GM12878 (cell line): ENCODE measurements around the gene IFNB1. TPM values are rescaled to one million over a fixed set of nuclear protein-coding genes. Genes with fewer than 3 reads are reported as not detected.

Source experiments
- ATAC-seq: fragments of 200-7000 bp; cut with Tn5 transposase; 3 replicates; pipeline ENCODE4 v1.9.1; 2020; ENCODE audit warnings: mild to moderate bottlenecking, moderate library complexity
- BruUV-seq: library from RNA; stranded (reverse); fragments of 400-500 nt; replicated peaks from 2 replicates; lab custom pipeline; 2021; lab: Mats Ljungman, UMichigan
- CTCF ChIA-PET: fragments of 300-600 bp; sonication (Branson Sonifier 250); formaldehyde crosslinking; extraction: SDS; loops from one replicate; lab custom pipeline; 2021; ENCODE audit warnings: inconsistent platforms; lab: Yijun Ruan, JAX
- POLR2A ChIA-PET: fragments of 350-600 bp; formaldehyde crosslinking; extraction: SDS; loops from one replicate; lab custom pipeline; 2021; ENCODE audit warnings: inconsistent platforms; lab: Charles Lee
- RAD21 ChIA-PET: fragments of 300-600 bp; sonication (Branson Sonifier 250); formaldehyde crosslinking; loops from one replicate; lab custom pipeline; 2023; ENCODE audit warnings: antibody characterized with exemption; ENCODE audit not compliant: unreplicated experiment; lab: Charles Lee
- SMC1A ChIA-PET: fragments of 300-600 bp; sonication (Branson Sonifier 250); formaldehyde crosslinking; loops from one replicate; lab custom pipeline; 2023; ENCODE audit not compliant: unreplicated experiment, uncharacterized antibody; lab: Charles Lee
- DNase-seq: peaks from one replicate; pipeline ENCODE4 v3.0.0-alpha.2; 2011; ENCODE audit warnings: low read depth, low spot score
- FAIRE-seq: peaks from 3 replicates; lab custom pipeline; 2011; peaks lifted over from hg19 to GRCh38; lab: Jason Lieb, UNC
- H2AFZ ChIP-seq: 2 replicates; pipeline ENCODE4 v1.6.0; 2011; ENCODE audit warnings: low read depth, low read length, control low read depth; ENCODE audit not compliant: control insufficient read depth
- H3K27ac ChIP-seq: 2 replicates; pipeline ENCODE4 v1.5.1; 2011; ENCODE audit warnings: control low read depth; ENCODE audit not compliant: control insufficient read depth, insufficient read depth
- H3K27me3 ChIP-seq, 2 experiments: replicated peaks in 1 of 2; 2 replicates each; pipeline versions ENCODE4 v1.6.0 to v1.6.1; 2011; ENCODE audit warnings: low read length in 1 of 2; ENCODE audit not compliant: control insufficient read depth in 2 of 2, insufficient read depth in 2 of 2
- H3K36me3 ChIP-seq, 2 experiments: 2 replicates each; pipeline ENCODE4 v1.5.1; 2011; ENCODE audit warnings: low read length in 1 of 2; ENCODE audit not compliant: control insufficient read depth in 2 of 2, insufficient read depth in 2 of 2
- H3K4me1 ChIP-seq: 2 replicates; pipeline ENCODE4 v1.6.1; 2011; ENCODE audit warnings: mild to moderate bottlenecking, low read length, moderate library complexity, mixed read lengths; ENCODE audit not compliant: control insufficient read depth, insufficient read depth
- H3K4me2 ChIP-seq: 2 replicates; pipeline ENCODE4 v1.6.0; 2011; ENCODE audit warnings: control low read depth; ENCODE audit not compliant: control insufficient read depth, insufficient read depth
- H3K4me3 ChIP-seq: fragments of 200-600 bp; sonication (generic); 2 replicates; pipeline ENCODE4 v1.5.1; 2016
- H3K79me2 ChIP-seq: 2 replicates; pipeline ENCODE4 v1.6.0; 2011; ENCODE audit warnings: low read length; ENCODE audit not compliant: control insufficient read depth, insufficient read depth
- H3K9ac ChIP-seq: 2 replicates; pipeline ENCODE4 v1.8.0; 2011; ENCODE audit warnings: low read length, control low read depth, mixed read lengths; ENCODE audit not compliant: control insufficient read depth, insufficient read depth
- H3K9me3 ChIP-seq: replicated peaks from 3 replicates; pipeline ENCODE4 v1.5.1; 2011; ENCODE audit warnings: mild to moderate bottlenecking, low read length; ENCODE audit not compliant: control insufficient read depth, insufficient read depth
- H4K20me1 ChIP-seq: 2 replicates; pipeline ENCODE4 v1.6.0; 2011; ENCODE audit not compliant: control insufficient read depth, insufficient read depth
- ATF7 ChIP-seq: fragments of 450-650 bp; IDR thresholded peaks from 2 replicates; pipeline ENCODE4 v1.6.1; 2016; ENCODE audit warnings: low read depth, mild to moderate bottlenecking
- CBX3 ChIP-seq: fragments of 200-600 bp; sonication (generic); IDR thresholded peaks from 2 replicates; pipeline ENCODE4 v1.6.1; 2016; ENCODE audit warnings: low read depth, borderline replicate concordance
- CEBPB ChIP-seq, 2 experiments: fragments of 150-350 bp in 1 of 2; IDR thresholded peaks; 2 replicates each; pipeline ENCODE4 v1.6.1; 2012 to 2014; ENCODE audit warnings: low read depth in 2 of 2, low read length in 2 of 2, borderline replicate concordance in 1 of 2, inconsistent platforms in 1 of 2
- CTCF ChIP-seq, 3 experiments: IDR thresholded peaks in 2 of 3; conservative IDR thresholded peaks in 1 of 3; 2 replicates each; pipeline ENCODE4 v1.5.1; 2011; ENCODE audit warnings: low read depth in 3 of 3, low read length in 3 of 3, mild to moderate bottlenecking in 3 of 3, control low read depth in 2 of 3, moderate library complexity in 2 of 3, inconsistent platforms in 1 of 3, mixed read lengths in 1 of 3; ENCODE audit not compliant: control insufficient read depth in 2 of 3, insufficient read depth in 1 of 3; ENCODE audit errors: extremely low read depth in 1 of 3
- CUX1 ChIP-seq: IDR thresholded peaks from 2 replicates; pipeline ENCODE4 v1.6.1; 2012; ENCODE audit warnings: improper control_type of control experiment, low read depth, low read length; ENCODE audit not compliant: insufficient replicate concordance
- HDGF ChIP-seq: fragments of 450-650 bp; IDR thresholded peaks from 2 replicates; pipeline ENCODE4 v1.6.1; 2016; ENCODE audit warnings: antibody characterized with exemption
- PBX3 ChIP-seq: IDR thresholded peaks from 2 replicates; pipeline ENCODE4 v1.6.1; 2011; ENCODE audit warnings: mild to moderate bottlenecking, low read depth, low read length, moderate library complexity; ENCODE audit not compliant: insufficient replicate concordance
- PKNOX1 ChIP-seq: fragments of 450-650 bp; IDR thresholded peaks from 2 replicates; pipeline ENCODE4 v1.6.1; 2016; ENCODE audit warnings: mild to moderate bottlenecking
- SIN3A ChIP-seq: IDR thresholded peaks from 2 replicates; pipeline ENCODE4 v1.6.1; 2012; ENCODE audit warnings: low read depth, low read length, improper control_type of control experiment
- SMC3 ChIP-seq: IDR thresholded peaks from 2 replicates; pipeline ENCODE4 v1.6.1; 2011; ENCODE audit warnings: low read length, improper control_type of control experiment, borderline replicate concordance
- TAF1 ChIP-seq: IDR thresholded peaks from 2 replicates; pipeline ENCODE4 v1.6.1; 2011; ENCODE audit warnings: mild to moderate bottlenecking, low read depth, low read length, borderline replicate concordance
- WGBS: methylation state at CpG from one replicate; pipeline ENCODE4 v1.1.6; 2016; ENCODE audit warnings: low lambda C conversion rate; ENCODE audit not compliant: insufficient replicate concordance, insufficient coverage; ENCODE audit errors: missing lambda C conversion rate; 5-methylcytosine and 5-hydroxymethylcytosine counted together
- in situ Hi-C: fragments of 300-500 bp; cut with MboI; formaldehyde crosslinking; loops from 9 replicates; pipeline ENCODE4 v1.14.3; 2018; ENCODE audit warnings: mixed read lengths
- intact Hi-C: fragments of 100-400 bp; cut with micrococcal nuclease; formaldehyde crosslinking; loops from one replicate; pipeline ENCODE4 v1.14.2; 2022; ENCODE audit not compliant: unreplicated experiment
- polyA plus RNA-seq, 11 experiments: library from polyadenylated mRNA; depleted of rRNA in 4 of 11; unstranded in 6 of 11; stranded (reverse) in 5 of 11; fragments of >200 nt; fragmentation: Nextera tagmentation in 4 of 11; fragmentation: Illumina TruSeq in 1 of 11; extraction: Ambion mirVana in 4 of 11; extraction: Trizol in 1 of 11; gene quantifications; 1 replicate in 1 of 11; 2 replicates in 10 of 11; pipeline versions ENCODE4 v1.2.1 to v1.2.3, GENCODE V29; 2011 to 2016; ENCODE audit warnings: inconsistent platforms in 2 of 11, missing spikeins in 2 of 11, low read depth in 1 of 11
- total RNA-seq, 4 experiments: library from RNA; depleted of rRNA in 3 of 4; stranded (reverse); fragments of >200 nt in 3 of 4; fragmentation: Illumina TruSeq in 1 of 4; extraction: Trizol in 1 of 4; gene quantifications; 2 replicates each; pipeline versions ENCODE4 v1.2.1 to v1.2.3, GENCODE V29; 2013 to 2021

Gene IFNB1
- total and polyA plus RNA-seq, 10 of the 15 experiments (the other 5 are each of a cell fraction or from before 2014, with no cell fraction given): 0.18 TPM; not detected in 9

GRCh38 chr9:21110708-21111576, 33.2 kb upstream of the IFNB1 start:
- BruUV-seq: no TSS peak
- WGBS: 24% methylated on average over 4 of the region's 4 CpGs
- ATAC-seq (peak; percentile 99), DNase-seq (peak; percentile 44), FAIRE-seq (peak; percentile 99)
- no peak overlapping the region for H2AFZ ChIP-seq
- no peaks in the 10 kb centered on the region for H3K27me3 ChIP-seq
- in situ Hi-C loops: loop anchor here (5.0 to 25.0 kb wide), 4 partner anchors 224 to 1184 kb away; no protein-coding TSS in a partner anchor
- no peak overlapping the region for H3K9ac ChIP-seq
- ChIA-PET SMC1A (interaction anchor here (0.6 to 4.8 kb wide), 35 partner anchors 8 to 1192 kb away, joined by 3 to 37 read pairs (median 4); partner anchors contain the start of gene IFNB1), POLR2A (no interaction called here), CTCF (interaction anchor here (0.6 to 5.2 kb wide), 52 partner anchors 8 to 1646 kb away, joined by 3 to 57 read pairs (median 5); partner anchors contain the start of genes HACD4 and IFNB1), RAD21 (interaction anchor here (0.6 to 4.1 kb wide), 26 partner anchors 9 to 1186 kb away, joined by 3 to 29 read pairs (median 4); partner anchors contain the start of genes HACD4, IFNB1 and MLLT3)
- H3K4me3 ChIP-seq: no peak overlapping the region
- no peaks in the 10 kb centered on the region for H3K9me3 ChIP-seq
- no peak overlapping the region for H3K27ac ChIP-seq
- no peaks in the 10 kb centered on the region for H3K79me2 ChIP-seq
- H3K36me3 ChIP-seq: no peaks in the 10 kb centered on the region
- H4K20me1 ChIP-seq: no peaks in the 10 kb centered on the region
- H3K4me1 ChIP-seq: no peaks in the 10 kb centered on the region
- no peak overlapping the region for H3K4me2 ChIP-seq
- intact Hi-C loops: loop anchor here (1.0 to 5.0 kb wide), 6 partner anchors 154 to 1184 kb away; no protein-coding TSS in a partner anchor
- TF ChIP-seq ATF7: no peak
- no peak for TF ChIP-seq HDGF
- TF ChIP-seq TAF1: no peak
- TF ChIP-seq CEBPB (IDR thresholded peaks at IDR 0.05; ENCODE audit: borderline replicate concordance in 1 of 2, low read depth in 2 of 2, low read length in 2 of 2): no peak
- peak; percentile 77 to 87 (median 78) for TF ChIP-seq CTCF (IDR thresholded peaks at IDR 0.05 in 2 of 3, conservative IDR thresholded peaks at IDR 0.05 in 1 of 3; ENCODE audit: control insufficient read depth in 2 of 3, extremely low read depth in 1 of 3, insufficient read depth in 1 of 3, low read depth in 3 of 3, low read length in 3 of 3)
- no peak for TF ChIP-seq SIN3A
- peak; percentile 63 for TF ChIP-seq PBX3
- peak; percentile 92 for TF ChIP-seq PKNOX1
- no peak for TF ChIP-seq CUX1
- TF ChIP-seq SMC3: peak; percentile 79; the same call in 1 of the 2 replicates
- no peak for TF ChIP-seq CBX3
